ENCODE data around the gene ITGA6. TPM values are rescaled to one million over a fixed set of nuclear protein-coding genes. Genes with fewer than 3 reads are reported as not detected.
"Not testable (repeated sequence)": the region's sequence is repeated elsewhere in the genome, so short reads cannot be mapped to it uniquely, and the experiment has no call there.

The ITGA6 gene
- total RNA-seq, 1 experiment from 2014 or later = 27.8 TPM

DNA sequence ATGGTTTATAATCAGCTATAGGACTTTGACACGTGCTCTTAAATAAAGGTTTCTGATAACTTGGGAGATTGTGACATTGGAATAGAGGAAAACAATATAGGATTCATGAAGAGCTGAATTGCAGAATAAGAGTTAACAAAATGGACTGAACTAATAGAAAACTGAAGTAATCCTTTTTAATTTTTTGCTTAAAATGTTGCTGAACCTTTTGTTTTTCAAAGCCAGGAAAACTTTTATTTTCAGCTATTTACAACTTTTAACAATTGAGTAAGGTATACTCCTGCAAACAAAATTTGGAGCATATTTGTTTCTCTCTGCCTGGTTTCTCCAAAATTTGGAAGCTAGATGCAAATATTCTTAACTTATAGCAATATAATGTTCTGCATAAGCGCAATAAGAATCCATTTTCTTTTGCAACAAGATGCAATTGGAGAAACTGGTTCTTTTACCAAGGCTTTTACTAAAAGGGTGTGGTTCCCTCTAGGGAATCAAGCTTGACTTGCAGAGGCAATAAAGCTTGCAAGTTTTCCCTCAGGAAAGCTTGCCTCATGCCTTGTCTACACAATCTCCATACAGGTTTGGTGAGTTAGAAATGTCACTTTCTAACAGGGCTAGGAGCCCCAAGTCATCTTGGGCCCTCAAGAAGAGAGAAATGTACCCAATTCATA is 118.2 kb downstream of the ITGA6 start:
- H3K4me1 ChIP-seq = peaks cover 5% of the 10 kb centered on the region; the same call in 1 of the 2 replicates
- Mint-ChIP-seq H3K36me3 (ENCODE audit: insufficient read depth, unreplicated experiment) (no peaks in the 10 kb centered on the region), H3K27ac (ENCODE audit: unreplicated experiment) (no peak overlapping the region), H3K4me3 (ENCODE audit: unreplicated experiment) (no peak overlapping the region), H3K9me3 (ENCODE audit: unreplicated experiment) (peaks cover 33% of the 10 kb centered on the region), H3K4me1 (ENCODE audit: low read depth, unreplicated experiment) (no peaks in the 10 kb centered on the region), H3K27me3 (ENCODE audit: insufficient read depth, unreplicated experiment) (no peaks in the 10 kb centered on the region)
- intact Hi-C loops (cut with micrococcal nuclease; ENCODE audit: unreplicated experiment) = no loop called here
- H3K4me3 ChIP-seq (ENCODE audit: low read depth, low read length) = no peak overlapping the region
- ChIA-PET CTCF (no interaction called here), POLR2A (no interaction called here)
- no peaks in the 10 kb centered on the region for H3K36me3 ChIP-seq (ENCODE audit: control insufficient read depth, insufficient read depth, low read length)
- H3K27me3 ChIP-seq (replicated peaks; ENCODE audit: control insufficient read depth, insufficient read depth, low read length) = no peaks in the 10 kb centered on the region
- peaks cover 8% of the 10 kb centered on the region; the same call in 1 of the 2 replicates for H3K9me3 ChIP-seq
- no peak for TF ChIP-seq CTCF (IDR thresholded peaks at IDR 0.05; ENCODE audit: insufficient read depth in 1 of 2, low read depth in 1 of 2, low read length in 1 of 2, severe bottlenecking in 1 of 2, unreplicated experiment in 1 of 2)
- peak in 1 of 2 experiments; percentile 21 for DNase-seq
- no TSS peak for BruUV-seq (replicated peaks)

DNA sequence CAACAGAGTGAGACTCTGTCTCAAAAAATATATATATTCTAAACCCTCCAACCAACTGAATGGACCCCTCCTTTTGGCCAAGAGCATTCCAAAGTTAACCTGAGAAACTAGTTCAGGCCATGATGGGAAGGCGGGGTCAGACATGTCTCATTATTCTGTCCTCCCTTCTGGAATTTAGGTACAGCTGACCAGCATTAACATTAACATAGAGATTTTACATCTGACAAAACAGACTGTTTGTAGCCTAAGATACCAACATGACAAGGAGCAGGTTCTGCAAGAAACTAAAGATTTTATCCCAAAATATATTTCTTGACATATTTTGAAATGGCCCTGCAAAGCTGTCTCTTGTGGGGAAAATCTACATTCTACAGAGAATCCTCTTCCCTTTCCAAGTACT is 121.7 kb downstream of the ITGA6 start:
- H3K4me1 Mint-ChIP-seq (ENCODE audit: low read depth, unreplicated experiment) = peaks cover 11% of the 10 kb centered on the region
- CTCF ChIA-PET = no interaction called here
- H3K4me3 ChIP-seq (ENCODE audit: low read depth, low read length) = no peak overlapping the region
- peaks cover 8% of the 10 kb centered on the region; the same call in 1 of the 2 replicates for H3K4me1 ChIP-seq
- TF ChIP-seq CTCF (IDR thresholded peaks at IDR 0.05; ENCODE audit: insufficient read depth in 1 of 2, low read depth in 1 of 2, low read length in 1 of 2, severe bottlenecking in 1 of 2, unreplicated experiment in 1 of 2) = no peak
- DNase-seq = no peak
- no peak overlapping the region for H3K27ac Mint-ChIP-seq (ENCODE audit: unreplicated experiment)
- no TSS peak for BruUV-seq (replicated peaks)
- 0 out of 2 replicates have a peak, but pooled peaks cover 4% of the 10 kb centered on the region for H3K9me3 ChIP-seq
- H3K27me3 ChIP-seq (replicated peaks; ENCODE audit: control insufficient read depth, insufficient read depth, low read length) = no peaks in the 10 kb centered on the region
- no peaks in the 10 kb centered on the region for H3K27me3 Mint-ChIP-seq (ENCODE audit: insufficient read depth, unreplicated experiment)
- POLR2A ChIA-PET = no interaction called here
- H3K4me3 Mint-ChIP-seq (ENCODE audit: unreplicated experiment) = no peak overlapping the region
- H3K36me3 Mint-ChIP-seq (ENCODE audit: insufficient read depth, unreplicated experiment) = no peaks in the 10 kb centered on the region
- H3K36me3 ChIP-seq (ENCODE audit: control insufficient read depth, insufficient read depth, low read length) = no peaks in the 10 kb centered on the region
- H3K9me3 Mint-ChIP-seq (ENCODE audit: unreplicated experiment) = peaks cover 9% of the 10 kb centered on the region
- intact Hi-C loops (cut with micrococcal nuclease; ENCODE audit: unreplicated experiment) = no loop called here

DNA sequence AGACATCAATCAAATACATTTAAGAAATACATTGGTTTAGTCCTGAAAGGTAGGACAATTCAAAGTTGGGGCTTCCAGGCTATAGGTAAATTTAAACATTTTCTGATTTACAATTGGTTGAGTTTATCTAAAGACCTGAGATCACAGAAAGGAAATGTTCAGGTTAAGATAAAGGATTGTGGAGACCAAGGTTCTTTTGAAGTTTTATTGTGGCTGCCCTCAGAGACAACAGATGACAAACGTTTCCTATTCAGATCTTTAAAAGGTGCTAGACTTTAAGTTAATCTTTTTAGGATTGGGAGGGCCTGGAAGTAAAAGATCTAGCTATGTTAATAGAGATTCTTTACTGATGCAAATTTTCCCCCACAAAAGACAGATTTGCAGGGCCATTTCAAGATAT is 122.4 kb downstream of the ITGA6 start:
- CTCF ChIA-PET; H3K36me3 Mint-ChIP-seq (ENCODE audit: insufficient read depth, unreplicated experiment); H3K4me3 Mint-ChIP-seq (ENCODE audit: unreplicated experiment); BruUV-seq (replicated peaks); intact Hi-C loops (cut with micrococcal nuclease; ENCODE audit: unreplicated experiment); H3K9me3 ChIP-seq; H3K4me1 ChIP-seq; H3K36me3 ChIP-seq (ENCODE audit: control insufficient read depth, insufficient read depth, low read length); H3K27me3 Mint-ChIP-seq (ENCODE audit: insufficient read depth, unreplicated experiment); H3K4me3 ChIP-seq (ENCODE audit: low read depth, low read length); DNase-seq; H3K27ac Mint-ChIP-seq (ENCODE audit: unreplicated experiment); H3K9me3 Mint-ChIP-seq (ENCODE audit: unreplicated experiment); POLR2A ChIA-PET; H3K27me3 ChIP-seq (replicated peaks; ENCODE audit: control insufficient read depth, insufficient read depth, low read length): not testable (repeated sequence)
- H3K4me1 Mint-ChIP-seq (ENCODE audit: low read depth, unreplicated experiment) = peaks cover 14% of the 10 kb centered on the region
